ENCODE data around the gene BTBD16.

GRCh38 chr10:122271076-122271475, at the start of gene BTBD16:
- TF ChIP-seq, protein P1, sequence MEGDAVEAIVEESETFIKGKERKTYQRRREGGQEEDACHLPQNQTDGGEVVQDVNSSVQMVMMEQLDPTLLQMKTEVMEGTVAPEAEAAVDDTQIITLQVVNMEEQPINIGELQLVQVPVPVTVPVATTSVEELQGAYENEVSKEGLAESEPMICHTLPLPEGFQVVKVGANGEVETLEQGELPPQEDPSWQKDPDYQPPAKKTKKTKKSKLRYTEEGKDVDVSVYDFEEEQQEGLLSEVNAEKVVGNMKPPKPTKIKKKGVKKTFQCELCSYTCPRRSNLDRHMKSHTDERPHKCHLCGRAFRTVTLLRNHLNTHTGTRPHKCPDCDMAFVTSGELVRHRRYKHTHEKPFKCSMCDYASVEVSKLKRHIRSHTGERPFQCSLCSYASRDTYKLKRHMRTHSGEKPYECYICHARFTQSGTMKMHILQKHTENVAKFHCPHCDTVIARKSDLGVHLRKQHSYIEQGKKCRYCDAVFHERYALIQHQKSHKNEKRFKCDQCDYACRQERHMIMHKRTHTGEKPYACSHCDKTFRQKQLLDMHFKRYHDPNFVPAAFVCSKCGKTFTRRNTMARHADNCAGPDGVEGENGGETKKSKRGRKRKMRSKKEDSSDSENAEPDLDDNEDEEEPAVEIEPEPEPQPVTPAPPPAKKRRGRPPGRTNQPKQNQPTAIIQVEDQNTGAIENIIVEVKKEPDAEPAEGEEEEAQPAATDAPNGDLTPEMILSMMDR (IDR thresholded peaks at IDR 0.05): no peak
- TF ChIP-seq POLR2AphosphoS5 (IDR thresholded peaks at IDR 0.05; ENCODE audit: low read depth, low read length) (no peak), SIN3A (IDR thresholded peaks at IDR 0.05; ENCODE audit: borderline replicate concordance, insufficient read depth, low read depth, low read length) (no peak), TCF7L2 (IDR thresholded peaks at IDR 0.05; ENCODE audit: low read depth, low read length) (no peak)
- TF ChIP-seq, protein P2, sequence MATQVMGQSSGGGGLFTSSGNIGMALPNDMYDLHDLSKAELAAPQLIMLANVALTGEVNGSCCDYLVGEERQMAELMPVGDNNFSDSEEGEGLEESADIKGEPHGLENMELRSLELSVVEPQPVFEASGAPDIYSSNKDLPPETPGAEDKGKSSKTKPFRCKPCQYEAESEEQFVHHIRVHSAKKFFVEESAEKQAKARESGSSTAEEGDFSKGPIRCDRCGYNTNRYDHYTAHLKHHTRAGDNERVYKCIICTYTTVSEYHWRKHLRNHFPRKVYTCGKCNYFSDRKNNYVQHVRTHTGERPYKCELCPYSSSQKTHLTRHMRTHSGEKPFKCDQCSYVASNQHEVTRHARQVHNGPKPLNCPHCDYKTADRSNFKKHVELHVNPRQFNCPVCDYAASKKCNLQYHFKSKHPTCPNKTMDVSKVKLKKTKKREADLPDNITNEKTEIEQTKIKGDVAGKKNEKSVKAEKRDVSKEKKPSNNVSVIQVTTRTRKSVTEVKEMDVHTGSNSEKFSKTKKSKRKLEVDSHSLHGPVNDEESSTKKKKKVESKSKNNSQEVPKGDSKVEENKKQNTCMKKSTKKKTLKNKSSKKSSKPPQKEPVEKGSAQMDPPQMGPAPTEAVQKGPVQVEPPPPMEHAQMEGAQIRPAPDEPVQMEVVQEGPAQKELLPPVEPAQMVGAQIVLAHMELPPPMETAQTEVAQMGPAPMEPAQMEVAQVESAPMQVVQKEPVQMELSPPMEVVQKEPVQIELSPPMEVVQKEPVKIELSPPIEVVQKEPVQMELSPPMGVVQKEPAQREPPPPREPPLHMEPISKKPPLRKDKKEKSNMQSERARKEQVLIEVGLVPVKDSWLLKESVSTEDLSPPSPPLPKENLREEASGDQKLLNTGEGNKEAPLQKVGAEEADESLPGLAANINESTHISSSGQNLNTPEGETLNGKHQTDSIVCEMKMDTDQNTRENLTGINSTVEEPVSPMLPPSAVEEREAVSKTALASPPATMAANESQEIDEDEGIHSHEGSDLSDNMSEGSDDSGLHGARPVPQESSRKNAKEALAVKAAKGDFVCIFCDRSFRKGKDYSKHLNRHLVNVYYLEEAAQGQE (IDR thresholded peaks at IDR 0.05; ENCODE audit: insufficient read depth in 1 of 2, low read depth in 2 of 2, low read length in 1 of 2): no peak

Data from Panc1 (cell line).